IMR-90 (cell line): ENCODE results near the gene FANCG. TPM values are rescaled to one million over a fixed set of nuclear protein-coding genes. Genes with fewer than 3 reads are reported as not detected.

Experiments used
- ATAC-seq: fragments of 200-7000 bp; cut with Tn5 transposase; 2 replicates; pipeline ENCODE4 v1.9.1; 2020; ENCODE audit warnings: low read depth, mild to moderate bottlenecking, moderate library complexity
- BruUV-seq: library from RNA; stranded (reverse); fragments of 400-500 nt; replicated peaks from 2 replicates; lab custom pipeline; 2021; lab: Mats Ljungman, UMichigan
- CTCF ChIA-PET: fragments of 300-600 bp; formaldehyde crosslinking; extraction: SDS; loops from one replicate; lab custom pipeline; 2021; ENCODE audit warnings: antibody characterized with exemption; lab: Yijun Ruan, JAX
- POLR2A ChIA-PET: fragments of 300-600 bp; sonication (Branson Sonifier 250); formaldehyde crosslinking; loops from one replicate; lab custom pipeline; 2022; ENCODE audit warnings: antibody characterized with exemption; ENCODE audit not compliant: unreplicated experiment; lab: Charles Lee
- DNase-seq: peaks from one replicate; pipeline ENCODE4 v3.0.0; 2013
- H2AFZ ChIP-seq: replicated peaks from 2 replicates; pipeline ENCODE3; 2013; ENCODE audit warnings: low read length, mild to moderate bottlenecking; ENCODE audit not compliant: poor library complexity
- H2AK5ac ChIP-seq: 2 replicates; pipeline ENCODE4 v1.6.1; 2013; ENCODE audit warnings: low read depth, low read length, inconsistent platforms
- H2AK9ac ChIP-seq: replicated peaks from 2 replicates; pipeline ENCODE3; 2013; ENCODE audit warnings: mild to moderate bottlenecking, low read depth, low read length, moderate library complexity; ENCODE audit not compliant: poor library complexity
- H2BK120ac ChIP-seq: 2 replicates; pipeline ENCODE4 v1.6.1; 2013; ENCODE audit warnings: low read depth, low read length, inconsistent platforms
- H2BK15ac ChIP-seq: 3 replicates; pipeline ENCODE4 v1.6.1; 2013; ENCODE audit warnings: low read depth, low read length, inconsistent platforms
- H2BK20ac ChIP-seq: 2 replicates; pipeline ENCODE4 v1.6.1; 2013; ENCODE audit warnings: low read depth, mild to moderate bottlenecking, inconsistent platforms, low read length, moderate library complexity
- H2BK5ac ChIP-seq: 2 replicates; pipeline ENCODE4 v1.6.1; 2013; ENCODE audit warnings: mild to moderate bottlenecking, low read depth, low read length, inconsistent platforms; ENCODE audit not compliant: poor library complexity, severe bottlenecking
- H3K14ac ChIP-seq: replicated peaks from 2 replicates; pipeline ENCODE4 v1.6.1; 2013; ENCODE audit warnings: low read depth, low read length, inconsistent platforms
- H3K18ac ChIP-seq: 2 replicates; pipeline ENCODE4 v1.6.1; 2013; ENCODE audit warnings: low read depth, low read length, control low read depth
- H3K23ac ChIP-seq: 2 replicates; pipeline ENCODE4 v1.6.1; 2013; ENCODE audit warnings: low read depth, low read length, inconsistent platforms
- H3K27ac ChIP-seq: 2 replicates; pipeline ENCODE4 v1.5.1; 2013; ENCODE audit warnings: mild to moderate bottlenecking, control low read depth, low read length; ENCODE audit not compliant: insufficient read depth
- H3K27me3 ChIP-seq: 2 replicates; pipeline ENCODE4 v1.6.1; 2013; ENCODE audit warnings: low read length; ENCODE audit not compliant: control insufficient read depth, insufficient read depth
- H3K36me3 ChIP-seq: 2 replicates; pipeline ENCODE4 v1.6.1; 2013; ENCODE audit warnings: low read length, mixed read lengths; ENCODE audit not compliant: control insufficient read depth, insufficient read depth
- H3K4ac ChIP-seq: 2 replicates; pipeline ENCODE4 v1.6.1; 2013; ENCODE audit warnings: low read depth, low read length, inconsistent platforms
- H3K4me1 ChIP-seq: 2 replicates; pipeline ENCODE4 v1.6.1; 2013; ENCODE audit warnings: low read length, mixed read lengths; ENCODE audit not compliant: control insufficient read depth, insufficient read depth
- H3K4me2 ChIP-seq: 2 replicates; pipeline ENCODE4 v1.6.1; 2013; ENCODE audit warnings: low read depth, mild to moderate bottlenecking, control low read depth, low read length, moderate library complexity
- H3K4me3 ChIP-seq: 2 replicates; pipeline ENCODE4 v1.5.1; 2013; ENCODE audit warnings: low read depth, mild to moderate bottlenecking, control low read depth, low read length, moderate library complexity; ENCODE audit not compliant: insufficient read depth
- H3K56ac ChIP-seq: 2 replicates; pipeline ENCODE4 v1.6.1; 2013; ENCODE audit warnings: low read length, inconsistent platforms; ENCODE audit not compliant: insufficient read depth; ENCODE audit errors: extremely low read depth
- H3K79me1 ChIP-seq, 2 experiments: 2 replicates each; pipeline ENCODE4 v1.6.1; 2013; ENCODE audit warnings: low read length in 2 of 2, inconsistent platforms in 1 of 2, low read depth in 1 of 2
- H3K9ac ChIP-seq: 2 replicates; pipeline ENCODE4 v1.6.1; 2013; ENCODE audit warnings: low read depth, low read length, control low read depth
- H3K9me1 ChIP-seq: 2 replicates; pipeline ENCODE4 v1.6.1; 2013; ENCODE audit warnings: low read length, inconsistent platforms; ENCODE audit not compliant: insufficient read depth
- H3K9me3 ChIP-seq: 2 replicates; pipeline ENCODE4 v1.6.1; 2013; ENCODE audit warnings: low read length; ENCODE audit not compliant: control insufficient read depth, insufficient read depth
- H4K20me1 ChIP-seq: 2 replicates; pipeline ENCODE4 v1.6.1; 2013; ENCODE audit warnings: low read length, inconsistent platforms; ENCODE audit not compliant: insufficient read depth
- H4K5ac ChIP-seq: 2 replicates; pipeline ENCODE4 v1.6.1; 2013; ENCODE audit warnings: mild to moderate bottlenecking, low read depth, low read length, control low read depth
- H4K8ac ChIP-seq, 2 experiments: 2 replicates each; pipeline ENCODE4 v1.6.1; 2013; ENCODE audit warnings: low read depth in 2 of 2, low read length in 2 of 2, control low read depth in 1 of 2, inconsistent platforms in 1 of 2
- H4K91ac ChIP-seq: 2 replicates; pipeline ENCODE4 v1.6.1; 2013; ENCODE audit warnings: low read depth, low read length, inconsistent platforms; ENCODE audit not compliant: insufficient read depth
- BHLHE40 ChIP-seq: fragments of 150-350 bp; IDR thresholded peaks from 2 replicates; pipeline ENCODE4 v1.6.1; 2016; ENCODE audit warnings: mild to moderate bottlenecking, low read depth, low read length
- FOS ChIP-seq: fragments of 150-350 bp; IDR thresholded peaks from 2 replicates; pipeline ENCODE4 v1.6.1; 2016; ENCODE audit warnings: low read depth, low read length
- MAFK ChIP-seq: IDR thresholded peaks from 2 replicates; pipeline ENCODE4 v1.6.1; 2012; ENCODE audit warnings: low read depth, low read length, improper control_type of control experiment
- MAZ ChIP-seq: IDR thresholded peaks from 2 replicates; pipeline ENCODE4 v1.6.1; 2012; ENCODE audit warnings: low read depth, mild to moderate bottlenecking, low read length, improper control_type of control experiment, moderate library complexity, borderline replicate concordance
- POLR2A ChIP-seq: IDR thresholded peaks from 2 replicates; pipeline ENCODE4 v1.6.1; 2012; ENCODE audit warnings: mild to moderate bottlenecking, low read depth, low read length
- RFX5 ChIP-seq: IDR thresholded peaks from 2 replicates; pipeline ENCODE4 v1.8.0; 2012; ENCODE audit warnings: low read depth, mild to moderate bottlenecking, low read length, moderate library complexity
- SMC3 ChIP-seq: fragments of 150-350 bp; IDR thresholded peaks from 2 replicates; pipeline ENCODE4 v1.6.1; 2016; ENCODE audit warnings: low read depth, mild to moderate bottlenecking, antibody characterized with exemption, low read length, moderate library complexity
- WGBS, 2 experiments: methylation state at CpG; one replicate each; pipeline versions ENCODE4 v1.1.5 to v1.1.7; 2013; ENCODE audit warnings: missing lambda C conversion rate in 2 of 2; ENCODE audit not compliant: insufficient read length in 1 of 2; ENCODE audit errors: extremely low coverage in 2 of 2; 5-methylcytosine and 5-hydroxymethylcytosine counted together
- dilution Hi-C: fragments of 300-500 bp; cut with HindIII; formaldehyde crosslinking; loops from one replicate; pipeline ENCODE4 v1.14.3; 2018; ENCODE audit warnings: low sequenced_read_pairs; ENCODE audit not compliant: unreplicated experiment
- in situ Hi-C: fragments of 300-500 bp; cut with MboI; formaldehyde crosslinking; loops from 3 replicates; pipeline ENCODE4 v1.14.3; 2019; ENCODE audit warnings: low sequenced_read_pairs, inconsistent platforms, mixed read lengths
- intact Hi-C: fragments of 100-400 bp; cut with micrococcal nuclease; formaldehyde crosslinking; loops from 2 replicates; pipeline ENCODE4 v1.10.0; 2022
- polyA plus RNA-seq, 3 experiments: library from polyadenylated mRNA; depleted of rRNA; stranded (reverse); fragments of >200 nt; gene quantifications; 2 replicates each; pipeline ENCODE4 v1.2.3, GENCODE V29; 2012; ENCODE audit warnings: low replicate concordance in 1 of 3
- total RNA-seq: library from RNA; depleted of rRNA; stranded (reverse); fragments of >200 nt; gene quantifications from 2 replicates; pipeline ENCODE4 v1.2.3, GENCODE V29; 2012

Gene FANCG
- total and polyA plus RNA-seq, 2 of the 4 experiments (the other 2 are of a cell fraction) = 16.1 to 19.3 TPM

GRCh38 chr9:35054871-35055644 lies 24.7 kb downstream of the FANCG start (continued):
- TF ChIP-seq SMC3 = no peak

DNA sequence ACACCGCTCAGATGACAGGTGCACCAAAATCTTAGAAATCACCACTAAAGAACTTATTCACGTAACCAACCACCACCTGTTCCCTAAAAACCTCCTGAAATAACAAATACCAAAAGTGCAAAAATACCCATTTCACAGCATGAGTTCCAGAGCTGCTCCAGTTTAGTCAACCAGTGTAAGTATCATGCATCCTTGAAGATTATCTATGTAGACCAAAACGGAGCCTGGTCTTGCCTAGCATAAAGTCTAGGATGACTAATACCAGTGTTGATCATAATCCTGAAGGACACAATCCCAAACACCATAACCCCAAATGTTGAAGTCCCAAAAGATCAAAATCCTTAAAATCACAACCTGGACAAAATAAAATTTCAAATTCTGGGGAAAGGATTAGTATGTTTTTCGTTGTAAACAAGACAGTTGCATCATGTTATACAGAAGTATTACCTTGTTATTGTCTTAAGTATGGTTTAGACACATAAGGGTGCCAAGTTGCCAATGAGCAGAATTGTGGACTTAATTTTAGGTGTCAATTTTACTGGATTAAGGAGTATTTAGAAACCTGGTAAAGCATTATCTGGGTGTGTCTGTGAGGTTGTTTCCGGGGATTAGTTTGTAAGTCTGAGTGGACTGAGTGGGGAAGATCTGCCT lies 25.4 kb downstream of the FANCG start:
- dilution Hi-C loops (no loop called here), in situ Hi-C loops (no loop called here), intact Hi-C loops (no loop called here)
- H4K8ac ChIP-seq = no peak overlapping the region
- no peak overlapping the region for H2BK15ac ChIP-seq
- no peak overlapping the region for H3K4me3 ChIP-seq
- no peak overlapping the region for H3K23ac ChIP-seq
- H2BK5ac ChIP-seq = no peak overlapping the region
- peaks cover 13% of the 10 kb centered on the region; the same call in 1 of the 2 replicates for H4K20me1 ChIP-seq
- no peak overlapping the region for H2AK5ac ChIP-seq
- no peak overlapping the region for H3K18ac ChIP-seq
- no TSS peak for BruUV-seq
- H2AK9ac ChIP-seq = no peak overlapping the region
- no peaks in the 10 kb centered on the region for H3K9me3 ChIP-seq
- H4K91ac ChIP-seq = no peak overlapping the region
- no peaks in the 10 kb centered on the region for H3K4me1 ChIP-seq
- CTCF ChIA-PET = no interaction called here
- no peak overlapping the region for H3K14ac ChIP-seq
- H3K56ac ChIP-seq = no peak overlapping the region
- DNase-seq (no peak), ATAC-seq (no peak)
- no peak overlapping the region for H2AFZ ChIP-seq
- H3K27me3 ChIP-seq = no peaks in the 10 kb centered on the region
- TF ChIP-seq POLR2A (peak; percentile 30; the same call in 1 of the 2 replicates), MAFK (no peak), FOS (no peak), MAZ (no peak), RFX5 (no peak), BHLHE40 (no peak)
- H2BK120ac ChIP-seq = no peak overlapping the region
- H3K9ac ChIP-seq = no peak overlapping the region
- peaks cover 1% of the 10 kb centered on the region; the same call in 1 of the 2 replicates for H3K9me1 ChIP-seq
- POLR2A ChIA-PET = no interaction called here
- no peak overlapping the region for H4K5ac ChIP-seq
- H3K27ac ChIP-seq = no peak overlapping the region
- peaks cover 23 to 42% of the 10 kb centered on the region in 2 experiments for H3K79me1 ChIP-seq
- no CpG with 5 or more reads among the region's 5 CpGs for WGBS, 2 experiments
- H3K4ac ChIP-seq = no peak overlapping the region
- H3K4me2 ChIP-seq = no peak overlapping the region
- H2BK20ac ChIP-seq = no peak overlapping the region
- peaks cover 50% of the 10 kb centered on the region for H3K36me3 ChIP-seq
